Measurements from ENCODE around the gene CACNA2D3. TPM values are rescaled to one million over a fixed set of nuclear protein-coding genes. Genes with fewer than 3 reads are reported as not detected.

CACNA2D3 gene
- total RNA-seq, 2 experiments from 2014 or later: not detected

- intact Hi-C loops (cut with micrococcal nuclease; ENCODE audit: unreplicated experiment): no loop called here
- no peak overlapping the region for H3K27ac ChIP-seq (ENCODE audit: low read depth, low read length, poor library complexity, severe bottlenecking)
Measured at GRCh38 chr3:54356261-54357045, 234.1 kb downstream of the CACNA2D3 start.

DNA sequence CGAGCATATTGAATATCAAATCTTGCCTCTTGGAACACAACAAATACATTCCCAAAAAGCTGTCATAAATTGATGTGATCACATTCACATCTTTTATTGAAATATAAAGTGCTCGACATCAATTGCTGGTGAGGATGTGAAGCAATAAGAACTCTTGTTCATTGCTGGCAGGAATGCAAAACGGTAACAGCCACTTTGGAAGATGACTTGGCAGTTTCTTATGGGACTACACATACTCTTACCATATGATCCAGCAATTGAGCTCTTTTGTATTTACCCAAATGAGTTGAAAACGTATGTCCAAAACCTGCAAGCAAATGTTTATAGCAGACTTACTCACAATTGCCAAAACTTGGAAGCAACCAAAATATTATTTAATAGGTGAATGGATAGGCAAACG lies 234.9 kb downstream of the CACNA2D3 start:
- H3K9me3 ChIP-seq (ENCODE audit: low read length): no peaks in the 10 kb centered on the region
- H3K9me2 ChIP-seq (ENCODE audit: insufficient read depth, low read length): no peaks in the 10 kb centered on the region
- no peak overlapping the region for H3K4me2 ChIP-seq (ENCODE audit: low read length)
- H3K27ac ChIP-seq (ENCODE audit: low read depth, low read length, poor library complexity, severe bottlenecking): no peak overlapping the region
- intact Hi-C loops (cut with micrococcal nuclease; ENCODE audit: unreplicated experiment): no loop called here
- ChIA-PET CTCF (ENCODE audit: unreplicated experiment) (no interaction called here), POLR2A (no interaction called here)
- H3K4me3 ChIP-seq (ENCODE audit: low read depth, low read length, poor library complexity, severe bottlenecking): no peak overlapping the region
- no peaks in the 10 kb centered on the region for H4K20me1 ChIP-seq (ENCODE audit: insufficient read depth, low read length)
- H3K79me2 ChIP-seq (ENCODE audit: insufficient read depth, low read depth, low read length): no peaks in the 10 kb centered on the region
- no TSS peak for BruUV-seq (replicated peaks)
- no peaks in the 10 kb centered on the region for H3K36me3 ChIP-seq (ENCODE audit: insufficient read depth, low read length)
- no peak for TF ChIP-seq EZH2phosphoT487 (IDR thresholded peaks at IDR 0.05; ENCODE audit: borderline replicate concordance, low read depth, low read length)
- TF ChIP-seq, protein P1, sequence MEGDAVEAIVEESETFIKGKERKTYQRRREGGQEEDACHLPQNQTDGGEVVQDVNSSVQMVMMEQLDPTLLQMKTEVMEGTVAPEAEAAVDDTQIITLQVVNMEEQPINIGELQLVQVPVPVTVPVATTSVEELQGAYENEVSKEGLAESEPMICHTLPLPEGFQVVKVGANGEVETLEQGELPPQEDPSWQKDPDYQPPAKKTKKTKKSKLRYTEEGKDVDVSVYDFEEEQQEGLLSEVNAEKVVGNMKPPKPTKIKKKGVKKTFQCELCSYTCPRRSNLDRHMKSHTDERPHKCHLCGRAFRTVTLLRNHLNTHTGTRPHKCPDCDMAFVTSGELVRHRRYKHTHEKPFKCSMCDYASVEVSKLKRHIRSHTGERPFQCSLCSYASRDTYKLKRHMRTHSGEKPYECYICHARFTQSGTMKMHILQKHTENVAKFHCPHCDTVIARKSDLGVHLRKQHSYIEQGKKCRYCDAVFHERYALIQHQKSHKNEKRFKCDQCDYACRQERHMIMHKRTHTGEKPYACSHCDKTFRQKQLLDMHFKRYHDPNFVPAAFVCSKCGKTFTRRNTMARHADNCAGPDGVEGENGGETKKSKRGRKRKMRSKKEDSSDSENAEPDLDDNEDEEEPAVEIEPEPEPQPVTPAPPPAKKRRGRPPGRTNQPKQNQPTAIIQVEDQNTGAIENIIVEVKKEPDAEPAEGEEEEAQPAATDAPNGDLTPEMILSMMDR (conservative IDR thresholded peaks at IDR 0.05; ENCODE audit: low read length): no peak
- H3K4me1 ChIP-seq (ENCODE audit: insufficient read depth, low read length, poor library complexity, severe bottlenecking): no peaks in the 10 kb centered on the region
- H2AFZ ChIP-seq (ENCODE audit: low read length): no peak overlapping the region
- DNase-seq (ENCODE audit: low spot score): no peak

More at GRCh38 chr3:54356261-54357045, 234.1 kb downstream of the CACNA2D3 start:
- no peaks in the 10 kb centered on the region for H3K36me3 ChIP-seq (ENCODE audit: insufficient read depth, low read length)
- H3K9me2 ChIP-seq (ENCODE audit: insufficient read depth, low read length): no peaks in the 10 kb centered on the region
- BruUV-seq (replicated peaks): no TSS peak
- no peaks in the 10 kb centered on the region for H3K4me1 ChIP-seq (ENCODE audit: insufficient read depth, low read length, poor library complexity, severe bottlenecking)
- H4K20me1 ChIP-seq (ENCODE audit: insufficient read depth, low read length): no peaks in the 10 kb centered on the region
- H3K79me2 ChIP-seq (ENCODE audit: insufficient read depth, low read depth, low read length): no peaks in the 10 kb centered on the region
- TF ChIP-seq EZH2phosphoT487 (IDR thresholded peaks at IDR 0.05; ENCODE audit: borderline replicate concordance, low read depth, low read length): no peak
- TF ChIP-seq, protein P1 (conservative IDR thresholded peaks at IDR 0.05; ENCODE audit: low read length): no peak
- H2AFZ ChIP-seq (ENCODE audit: low read length): no peak overlapping the region
- H3K9me3 ChIP-seq (ENCODE audit: low read length): no peaks in the 10 kb centered on the region
- POLR2A ChIA-PET: no interaction called here
- H3K4me2 ChIP-seq (ENCODE audit: low read length): no peak overlapping the region
- DNase-seq (ENCODE audit: low spot score): no peak
- H3K4me3 ChIP-seq (ENCODE audit: low read depth, low read length, poor library complexity, severe bottlenecking): no peak overlapping the region
- CTCF ChIA-PET (ENCODE audit: unreplicated experiment): no interaction called here

DNA sequence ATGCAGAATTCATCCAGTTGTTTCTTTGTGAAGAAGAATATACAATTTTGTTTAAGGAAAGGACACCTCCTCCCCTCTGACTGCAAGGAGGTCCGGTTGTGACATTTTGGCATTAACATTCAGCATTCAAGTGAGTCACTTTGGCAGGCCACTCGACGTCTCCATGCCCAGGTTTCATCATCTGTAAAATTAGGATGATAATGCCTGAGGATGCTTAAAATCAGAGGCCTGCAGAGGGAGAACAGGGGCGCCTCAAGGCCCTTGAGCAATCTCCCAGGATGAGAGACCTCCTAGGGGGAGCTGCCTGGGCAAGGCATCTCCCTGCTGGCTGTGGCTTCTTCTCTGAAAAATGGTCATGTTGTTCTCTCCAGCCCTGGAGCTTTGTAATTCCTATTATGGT lies 236.0 kb downstream of the CACNA2D3 start:
- POLR2A ChIA-PET: no interaction called here
- Histone ChIP-seq H3K9me2 (ENCODE audit: insufficient read depth, low read length) (no peaks in the 10 kb centered on the region), H3K4me3 (ENCODE audit: low read depth, low read length, poor library complexity, severe bottlenecking) (no peak overlapping the region), H3K4me1 (ENCODE audit: insufficient read depth, low read length, poor library complexity, severe bottlenecking) (no peaks in the 10 kb centered on the region), H3K27ac (ENCODE audit: low read depth, low read length, poor library complexity, severe bottlenecking) (no peak overlapping the region), H3K36me3 (ENCODE audit: insufficient read depth, low read length) (no peaks in the 10 kb centered on the region), H3K4me2 (ENCODE audit: low read length) (no peak overlapping the region), H3K79me2 (ENCODE audit: insufficient read depth, low read depth, low read length) (no peaks in the 10 kb centered on the region), H3K9me3 (ENCODE audit: low read length) (no peaks in the 10 kb centered on the region), H4K20me1 (ENCODE audit: insufficient read depth, low read length) (no peaks in the 10 kb centered on the region), H2AFZ (ENCODE audit: low read length) (no peak overlapping the region)
- no TSS peak for BruUV-seq (replicated peaks)
- CTCF ChIA-PET (ENCODE audit: unreplicated experiment): no interaction called here
- DNase-seq (ENCODE audit: low spot score): no peak
- no peak for TF ChIP-seq EZH2phosphoT487 (IDR thresholded peaks at IDR 0.05; ENCODE audit: borderline replicate concordance, low read depth, low read length)
- TF ChIP-seq, protein P1 (conservative IDR thresholded peaks at IDR 0.05; ENCODE audit: low read length): no peak
- intact Hi-C loops (cut with micrococcal nuclease; ENCODE audit: unreplicated experiment): no loop called here
